ENCODE measurements around the gene CEP70.

DNA sequence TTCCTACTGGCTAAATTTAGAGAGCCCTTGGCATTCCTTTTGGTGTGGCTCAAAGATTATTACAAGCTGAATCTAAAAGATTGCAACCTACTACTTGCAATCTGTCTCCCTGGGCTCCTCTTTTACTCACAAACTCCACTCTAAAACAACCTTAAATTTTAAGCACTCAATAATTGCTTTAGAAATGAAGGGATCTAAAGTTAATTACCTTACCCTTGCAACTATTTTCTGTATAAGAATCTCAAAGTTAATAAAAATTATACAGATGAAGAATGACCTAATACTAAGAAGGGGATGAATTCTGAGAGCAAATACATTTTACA lies 99.5 kb downstream of the CEP70 start:
- TF ChIP-seq EZH2 (IDR thresholded peaks at IDR 0.05), result no peak
- no peak for TF ChIP-seq POLR2AphosphoS5 (IDR thresholded peaks at IDR 0.05; ENCODE audit: borderline replicate concordance, low read depth, low read length)
